CD14-positive monocyte (primary cell): Measurements from ENCODE around the gene ACMSD. TPM values are rescaled to one million over a fixed set of nuclear protein-coding genes. Genes with fewer than 3 reads are reported as not detected.

Experiments
- DNase-seq, 3 donors: peaks; one replicate each; pipeline ENCODE4 v3.0.0-alpha.2; 2011 to 2022
- H2AFZ ChIP-seq: 2 replicates; pipeline ENCODE4 v1.6.0; 2012; ENCODE audit warnings: mild to moderate bottlenecking, low read depth, low read length, inconsistent platforms; ENCODE audit not compliant: insufficient read depth, poor library complexity, severe bottlenecking
- H3K27ac ChIP-seq, 2 donors: 1 replicate in 1 of 2; 2 replicates in 1 of 2; pipeline ENCODE4 v1.5.1; 2012 to 2013; ENCODE audit warnings: low read length in 2 of 2, control low read depth in 1 of 2, inconsistent platforms in 1 of 2, low read depth in 1 of 2, mild to moderate bottlenecking in 1 of 2
- H3K27me3 ChIP-seq, 2 donors: one replicate each; pipeline versions ENCODE4 v1.6.0 to v1.6.1; 2011 to 2013; ENCODE audit warnings: low read length in 2 of 2; ENCODE audit not compliant: control insufficient read depth in 2 of 2, insufficient read depth in 2 of 2
- H3K36me3 ChIP-seq, 2 donors: replicated peaks in 1 of 2; 1 replicate in 1 of 2; 2 replicates in 1 of 2; pipeline versions ENCODE4 v1.5.1 to v1.6.1; 2012 to 2013; ENCODE audit warnings: low read length in 2 of 2, control low read depth in 1 of 2, inconsistent platforms in 1 of 2, mild to moderate bottlenecking in 1 of 2; ENCODE audit not compliant: insufficient read depth in 2 of 2, control insufficient read depth in 1 of 2
- H3K4me1 ChIP-seq, 2 donors: 1 replicate in 1 of 2; 2 replicates in 1 of 2; pipeline versions ENCODE4 v1.5.1 to v1.6.1; 2012 to 2013; ENCODE audit warnings: low read length in 2 of 2, control low read depth in 1 of 2, inconsistent platforms in 1 of 2, mild to moderate bottlenecking in 1 of 2, moderate library complexity in 1 of 2; ENCODE audit not compliant: insufficient read depth in 2 of 2, control insufficient read depth in 1 of 2
- H3K4me2 ChIP-seq: replicated peaks from 2 replicates; pipeline ENCODE3; 2012; ENCODE audit warnings: low read length, moderate library complexity, mild to moderate bottlenecking; ENCODE audit not compliant: poor library complexity, severe bottlenecking; ENCODE audit errors: extremely low read depth
- H3K4me3 ChIP-seq, 3 experiments: fragments of 200-600 bp in 1 of 3; sonication (generic) in 1 of 3; replicated peaks in 1 of 3; 1 replicate in 2 of 3; 2 replicates in 1 of 3; pipeline ENCODE4 v1.5.1; 2011 to 2013; ENCODE audit warnings: low read length in 3 of 3, mild to moderate bottlenecking in 3 of 3, control low read depth in 2 of 3, low read depth in 2 of 3, inconsistent platforms in 1 of 3, moderate library complexity in 1 of 3
- H3K79me2 ChIP-seq: 2 replicates; pipeline ENCODE4 v1.6.0; 2012; ENCODE audit warnings: mild to moderate bottlenecking, control low read depth, inconsistent platforms, low read length, moderate library complexity; ENCODE audit not compliant: insufficient read depth
- H3K9ac ChIP-seq: 2 replicates; pipeline ENCODE4 v1.6.0; 2017; ENCODE audit warnings: low read length, mild to moderate bottlenecking; ENCODE audit not compliant: insufficient read depth, poor library complexity, severe bottlenecking
- H3K9me3 ChIP-seq, 2 donors: replicated peaks in 1 of 2; 1 replicate in 1 of 2; 2 replicates in 1 of 2; pipeline versions ENCODE4 v1.5.1 to v1.6.1; 2012 to 2013; ENCODE audit warnings: low read length in 2 of 2, control low read depth in 1 of 2; ENCODE audit not compliant: control insufficient read depth in 1 of 2, insufficient read depth in 1 of 2
- H4K20me1 ChIP-seq: 2 replicates; pipeline ENCODE4 v1.6.0; 2012; ENCODE audit warnings: mild to moderate bottlenecking, low read length, control low read depth, moderate library complexity; ENCODE audit not compliant: insufficient read depth
- H3K27ac Mint-ChIP-seq, 7 donors: one replicate each; pipeline ENCODE4 v1.8.0; 2020; ENCODE audit warnings: mild to moderate bottlenecking in 7 of 7, mixed read lengths in 7 of 7, moderate library complexity in 6 of 7, inconsistent platforms in 2 of 7
- H3K27me3 Mint-ChIP-seq, 3 donors: one replicate each; pipeline ENCODE4 v1.8.0; 2021 to 2022; ENCODE audit warnings: low read depth in 3 of 3, mild to moderate bottlenecking in 3 of 3, mixed read lengths in 3 of 3, moderate library complexity in 3 of 3, inconsistent platforms in 1 of 3
- H3K36me3 Mint-ChIP-seq, 2 donors: one replicate each; pipeline ENCODE4 v1.8.0; 2020; ENCODE audit warnings: mixed read lengths in 2 of 2, inconsistent platforms in 1 of 2, mild to moderate bottlenecking in 1 of 2
- H3K4me1 Mint-ChIP-seq: one replicate; pipeline ENCODE4 v1.8.0; 2020; ENCODE audit warnings: mild to moderate bottlenecking, mixed read lengths
- H3K4me3 Mint-ChIP-seq, 2 donors: one replicate each; pipeline ENCODE4 v1.8.0; 2020; ENCODE audit warnings: mild to moderate bottlenecking in 2 of 2, mixed read lengths in 2 of 2, moderate library complexity in 1 of 2
- H3K9me3 Mint-ChIP-seq, 7 donors: one replicate each; pipeline ENCODE4 v1.8.0; 2020 to 2022; ENCODE audit warnings: mixed read lengths in 7 of 7, mild to moderate bottlenecking in 6 of 7, moderate library complexity in 6 of 7, inconsistent platforms in 2 of 7
- WGBS: methylation state at CpG from one replicate; pipeline ENCODE4 v1.1.5; 2013; ENCODE audit warnings: missing lambda C conversion rate; ENCODE audit not compliant: insufficient coverage; 5-methylcytosine and 5-hydroxymethylcytosine counted together
- intact Hi-C, 2 donors: fragments of 100-400 bp; cut with micrococcal nuclease; formaldehyde crosslinking; loops; one replicate each; pipeline versions ENCODE4 v1.15.0 to v1.15.1; 2023
- polyA plus RNA-seq, 3 donors: library from polyadenylated mRNA; depleted of rRNA in 1 of 3; unstranded in 2 of 3; stranded (reverse) in 1 of 3; fragments of 300-500 nt in 2 of 3; fragments of >200 nt in 1 of 3; fragmentation: Illumina TruSeq in 2 of 3; gene quantifications; 1 replicate in 2 of 3; 2 replicates in 1 of 3; pipeline ENCODE4 v1.2.3, GENCODE V29; 2012 to 2021
- TF ChIP-seq, protein P1 (sequence below): fragments of 200-600 bp; IDR thresholded peaks from one replicate; pipeline ENCODE4 v1.8.0; 2022; ENCODE audit warnings: antibody characterized with exemption, mild to moderate bottlenecking

ACMSD gene
- polyA plus RNA-seq, 3 donors, result not detected

DNA sequence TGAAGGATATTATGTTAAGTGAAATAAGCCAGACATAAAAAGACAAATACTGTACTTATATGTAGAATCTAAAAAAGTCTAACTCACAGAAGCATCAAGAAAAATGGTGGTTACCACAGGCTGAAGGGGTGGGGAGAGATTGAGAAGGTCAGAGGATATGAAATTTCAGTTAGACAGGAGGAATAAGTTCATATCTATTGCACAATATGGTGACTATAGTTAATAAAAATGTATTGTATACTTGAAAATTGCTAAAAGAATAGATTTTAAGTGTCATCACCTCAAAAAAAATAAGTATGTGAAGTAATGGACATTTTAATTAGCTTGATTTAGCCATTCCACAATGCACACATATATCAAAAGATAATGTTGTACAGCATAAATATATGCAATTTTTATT is 19.8 kb downstream of the ACMSD start:
- peaks cover 0 to 3% (median 0%) of the 10 kb centered on the region in 7 donors for H3K9me3 Mint-ChIP-seq
- H3K27ac Mint-ChIP-seq, result no peak overlapping the region
- Histone ChIP-seq H3K4me1 (no peaks in the 10 kb centered on the region), H3K4me2 (no peak overlapping the region), H3K36me3 (no peaks in the 10 kb centered on the region), H2AFZ (no peak overlapping the region), H3K27ac (no peak overlapping the region), H3K27me3 (no peaks in the 10 kb centered on the region), H3K79me2 (no peaks in the 10 kb centered on the region), H3K9me3 (no peaks in the 10 kb centered on the region), H4K20me1 (no peaks in the 10 kb centered on the region), H3K4me3 (no peak overlapping the region), H3K9ac (no peak overlapping the region)
- TF ChIP-seq, protein P1, sequence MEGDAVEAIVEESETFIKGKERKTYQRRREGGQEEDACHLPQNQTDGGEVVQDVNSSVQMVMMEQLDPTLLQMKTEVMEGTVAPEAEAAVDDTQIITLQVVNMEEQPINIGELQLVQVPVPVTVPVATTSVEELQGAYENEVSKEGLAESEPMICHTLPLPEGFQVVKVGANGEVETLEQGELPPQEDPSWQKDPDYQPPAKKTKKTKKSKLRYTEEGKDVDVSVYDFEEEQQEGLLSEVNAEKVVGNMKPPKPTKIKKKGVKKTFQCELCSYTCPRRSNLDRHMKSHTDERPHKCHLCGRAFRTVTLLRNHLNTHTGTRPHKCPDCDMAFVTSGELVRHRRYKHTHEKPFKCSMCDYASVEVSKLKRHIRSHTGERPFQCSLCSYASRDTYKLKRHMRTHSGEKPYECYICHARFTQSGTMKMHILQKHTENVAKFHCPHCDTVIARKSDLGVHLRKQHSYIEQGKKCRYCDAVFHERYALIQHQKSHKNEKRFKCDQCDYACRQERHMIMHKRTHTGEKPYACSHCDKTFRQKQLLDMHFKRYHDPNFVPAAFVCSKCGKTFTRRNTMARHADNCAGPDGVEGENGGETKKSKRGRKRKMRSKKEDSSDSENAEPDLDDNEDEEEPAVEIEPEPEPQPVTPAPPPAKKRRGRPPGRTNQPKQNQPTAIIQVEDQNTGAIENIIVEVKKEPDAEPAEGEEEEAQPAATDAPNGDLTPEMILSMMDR, result no peak
- no peaks in the 10 kb centered on the region for H3K36me3 Mint-ChIP-seq
- peaks cover 0 to 2% (median 0%) of the 10 kb centered on the region in 3 donors for H3K27me3 Mint-ChIP-seq
- H3K4me3 Mint-ChIP-seq, result no peak overlapping the region
- DNase-seq, result no peak
- peaks cover 2% of the 10 kb centered on the region for H3K4me1 Mint-ChIP-seq
- intact Hi-C loops, result no loop called here

DNA sequence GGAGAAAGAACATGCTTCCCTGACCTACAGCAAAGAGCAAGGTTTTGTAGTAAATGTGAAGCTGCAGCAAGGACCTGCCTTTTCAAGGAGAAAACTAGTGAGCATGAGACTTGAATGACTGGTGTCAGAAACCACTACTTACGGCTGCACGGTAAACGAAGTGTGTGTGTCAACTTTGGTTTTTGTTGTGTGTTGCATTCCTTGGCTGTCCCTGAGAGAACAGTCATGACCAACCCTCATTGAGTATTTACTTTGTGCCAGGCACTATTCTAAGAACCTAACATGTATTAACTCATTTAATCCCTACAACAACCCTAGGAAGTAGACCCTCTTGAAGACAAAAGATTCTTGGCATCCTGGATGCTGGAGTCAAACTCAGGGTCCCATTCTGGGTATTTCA is 22.8 kb downstream of the ACMSD start:
- peaks cover 2% of the 10 kb centered on the region for H3K4me1 Mint-ChIP-seq
- H3K9me3 ChIP-seq, result no peaks in the 10 kb centered on the region
- H3K4me3 ChIP-seq, result no peak overlapping the region
- H3K27ac Mint-ChIP-seq, result no peak overlapping the region
- H3K27me3 ChIP-seq, result no peaks in the 10 kb centered on the region
- no peaks in the 10 kb centered on the region for H3K79me2 ChIP-seq
- no peak overlapping the region for H2AFZ ChIP-seq
- H4K20me1 ChIP-seq, result no peaks in the 10 kb centered on the region
- H3K9ac ChIP-seq, result no peak overlapping the region
- DNase-seq, result no peak
- no peak overlapping the region for H3K4me2 ChIP-seq
- intact Hi-C loops, result loop anchor here in 1 of 2 donors (10.0 kb wide), 1 partner anchor 276 kb away; no protein-coding TSS in a partner anchor
- TF ChIP-seq, protein P1, result no peak
- no peak overlapping the region for H3K4me3 Mint-ChIP-seq
- no peaks in the 10 kb centered on the region for H3K36me3 ChIP-seq
- H3K27me3 Mint-ChIP-seq, result peaks cover 0 to 2% (median 0%) of the 10 kb centered on the region in 3 donors
- 100% methylated on average over 1 of the region's 3 CpGs for WGBS
- no peaks in the 10 kb centered on the region for H3K36me3 Mint-ChIP-seq
- H3K4me1 ChIP-seq, result no peaks in the 10 kb centered on the region
- no peak overlapping the region for H3K27ac ChIP-seq
- H3K9me3 Mint-ChIP-seq, result peaks cover 0 to 3% (median 0%) of the 10 kb centered on the region in 7 donors
